Osteoblast (primary cell): ENCODE data around the gene MTFR1L. TPM values are rescaled to one million over a fixed set of nuclear protein-coding genes. Genes with fewer than 3 reads are reported as not detected.

Experiments used
- DNase-seq: peaks from one replicate; pipeline ENCODE4 v3.0.0; 2011; ENCODE audit warnings: low spot score, mixed read lengths; ENCODE audit not compliant: insufficient read length; ENCODE audit errors: missing footprints
- H2AFZ ChIP-seq: 2 replicates; pipeline ENCODE4 v1.6.0; 2011; ENCODE audit warnings: mild to moderate bottlenecking, low read length
- H3K27ac ChIP-seq: 2 replicates; pipeline ENCODE4 v1.5.1; 2011; ENCODE audit warnings: mild to moderate bottlenecking, low read depth, low read length, moderate library complexity
- H3K27me3 ChIP-seq: 2 replicates; pipeline ENCODE4 v1.6.0; 2012; ENCODE audit warnings: mild to moderate bottlenecking, control low read depth, inconsistent platforms, low read length, moderate library complexity; ENCODE audit not compliant: insufficient read depth
- H3K36me3 ChIP-seq: 2 replicates; pipeline ENCODE4 v1.5.1; 2011; ENCODE audit warnings: mild to moderate bottlenecking, low read length, control low read depth, moderate library complexity; ENCODE audit not compliant: insufficient read depth
- H3K4me1 ChIP-seq: 2 replicates; pipeline ENCODE4 v1.5.1; 2011; ENCODE audit warnings: mild to moderate bottlenecking, low read length, control low read depth, moderate library complexity; ENCODE audit not compliant: insufficient read depth
- H3K4me2 ChIP-seq: 2 replicates; pipeline ENCODE4 v1.6.0; 2011; ENCODE audit warnings: mild to moderate bottlenecking, low read length; ENCODE audit not compliant: insufficient read depth
- H3K4me3 ChIP-seq: fragments of 200-600 bp; sonication (generic); 3 replicates; pipeline ENCODE4 v1.5.1; 2012; ENCODE audit warnings: mild to moderate bottlenecking, low read length, inconsistent platforms; ENCODE audit not compliant: insufficient read depth
- H3K79me2 ChIP-seq: 2 replicates; pipeline ENCODE4 v1.6.0; 2012; ENCODE audit warnings: mild to moderate bottlenecking, low read length, control low read depth, inconsistent platforms; ENCODE audit not compliant: insufficient read depth
- H3K9me3 ChIP-seq: 2 replicates; pipeline ENCODE4 v1.5.1; 2011; ENCODE audit warnings: low read depth, low read length, control low read depth
- H4K20me1 ChIP-seq: 2 replicates; pipeline ENCODE4 v1.6.0; 2012; ENCODE audit warnings: mild to moderate bottlenecking, low read length, control low read depth; ENCODE audit not compliant: insufficient read depth
- CTCF ChIP-seq: IDR thresholded peaks from 2 replicates; pipeline ENCODE4 v1.5.1; 2011; ENCODE audit warnings: mild to moderate bottlenecking, low read depth, low read length, moderate library complexity; ENCODE audit errors: extremely low read depth
- total RNA-seq: library from RNA; depleted of rRNA; stranded (reverse); fragments of >200 nt; gene quantifications from 2 replicates; pipeline ENCODE4 v1.2.3, GENCODE V29; 2012

MTFR1L gene
- total RNA-seq, 1 donor, result 47.4 TPM

GRCh38 chr1:25864434-25864833 lies 44.7 kb downstream of the MTFR1L start:
- Histone ChIP-seq H3K4me2 (no peak overlapping the region), H3K9me3 (no peaks in the 10 kb centered on the region), H4K20me1 (peaks cover 3% of the 10 kb centered on the region), H3K36me3 (peaks cover 32% of the 10 kb centered on the region), H3K27me3 (no peaks in the 10 kb centered on the region), H3K79me2 (no peaks in the 10 kb centered on the region), H3K27ac (no peak overlapping the region), H3K4me3 (no peak overlapping the region), H2AFZ (no peak overlapping the region), H3K4me1 (no peaks in the 10 kb centered on the region)
- TF ChIP-seq CTCF, result no peak
- DNase-seq, result no peak

- Histone ChIP-seq H4K20me1 (peaks cover 10% of the 10 kb centered on the region), H3K4me1 (no peaks in the 10 kb centered on the region), H3K27ac (no peak overlapping the region), H3K27me3 (no peaks in the 10 kb centered on the region), H3K36me3 (peaks cover 43% of the 10 kb centered on the region), H3K79me2 (no peaks in the 10 kb centered on the region), H3K4me2 (no peak overlapping the region), H3K4me3 (no peak overlapping the region), H3K9me3 (no peaks in the 10 kb centered on the region), H2AFZ (no peak overlapping the region)
- no peak for TF ChIP-seq CTCF
- DNase-seq, result no peak
Observed at GRCh38 chr1:25866288-25866687, 46.5 kb downstream of the MTFR1L start.

- H2AFZ ChIP-seq, result no peak overlapping the region
- no peak for DNase-seq
- TF ChIP-seq CTCF, result no peak
- H4K20me1 ChIP-seq, result peaks cover 14% of the 10 kb centered on the region
- no peaks in the 10 kb centered on the region for H3K27me3 ChIP-seq
- no peaks in the 10 kb centered on the region for H3K4me1 ChIP-seq
- no peak overlapping the region for H3K4me3 ChIP-seq
- H3K9me3 ChIP-seq, result no peaks in the 10 kb centered on the region
- peaks cover 8% of the 10 kb centered on the region for H3K79me2 ChIP-seq
- H3K36me3 ChIP-seq, result peaks cover 46% of the 10 kb centered on the region
- no peak overlapping the region for H3K4me2 ChIP-seq
- no peak overlapping the region for H3K27ac ChIP-seq
Observed at GRCh38 chr1:25867210-25867991, 47.6 kb downstream of the MTFR1L start.

- no peak for DNase-seq
- no peak overlapping the region for H3K4me3 ChIP-seq
- peaks cover 28% of the 10 kb centered on the region for H3K36me3 ChIP-seq
- H3K4me1 ChIP-seq, result peaks cover 17% of the 10 kb centered on the region
- H3K9me3 ChIP-seq, result no peaks in the 10 kb centered on the region
- no peak for TF ChIP-seq CTCF
- no peak overlapping the region for H3K27ac ChIP-seq
- no peak overlapping the region for H2AFZ ChIP-seq
- peaks cover 18% of the 10 kb centered on the region for H4K20me1 ChIP-seq
- H3K79me2 ChIP-seq, result peaks cover 32% of the 10 kb centered on the region
- no peaks in the 10 kb centered on the region for H3K27me3 ChIP-seq
- H3K4me2 ChIP-seq, result no peak overlapping the region
Observed at GRCh38 chr1:25869909-25870606, 50.3 kb downstream of the MTFR1L start.
